NCI-H1105 treated with DMSO at 0.1 percent for 48 hours (cell line): ENCODE data around the gene LRRTM4.
"Not testable (repeated sequence)": the region's sequence is repeated elsewhere in the genome, so short reads cannot be mapped to it uniquely, and the experiment has no call there.

Source experiments
- DNase-seq: peaks from one replicate; lab custom pipeline; 2025; lab: John Stamatoyannopoulos, UW

LRRTM4 gene

GRCh38 chr2:77085561-77085960 is 436.6 kb downstream of the LRRTM4 start:
- no peak for DNase-seq

GRCh38 chr2:77081597-77081996 is 440.6 kb downstream of the LRRTM4 start:
- no peak for DNase-seq

GRCh38 chr2:77064324-77064723 is 457.9 kb downstream of the LRRTM4 start:
- DNase-seq, result no peak

- no peak for DNase-seq
Measured at GRCh38 chr2:77054938-77055337, 467.2 kb downstream of the LRRTM4 start.

- DNase-seq, result no peak
Measured at GRCh38 chr2:77046339-77046738, 475.8 kb downstream of the LRRTM4 start.

- not testable (repeated sequence) for DNase-seq
Measured at GRCh38 chr2:77045456-77045855, 476.7 kb downstream of the LRRTM4 start.

- no peak for DNase-seq
Measured at GRCh38 chr2:77034445-77034844, 487.7 kb downstream of the LRRTM4 start.

GRCh38 chr2:77029237-77029636 is 492.9 kb downstream of the LRRTM4 start:
- not testable (repeated sequence) for DNase-seq

GRCh38 chr2:77028032-77028600 is 494.1 kb downstream of the LRRTM4 start:
- DNase-seq, result no peak

- no peak for DNase-seq
Measured at GRCh38 chr2:77025714-77026113, 496.5 kb downstream of the LRRTM4 start.

- DNase-seq, result no peak
Measured at GRCh38 chr2:77021161-77021560, 501.0 kb downstream of the LRRTM4 start.

- DNase-seq, result no peak
Measured at GRCh38 chr2:77018219-77018618, 504.0 kb downstream of the LRRTM4 start.

GRCh38 chr2:77017355-77017745 is 504.8 kb downstream of the LRRTM4 start:
- no peak for DNase-seq

GRCh38 chr2:77016443-77017354 is 505.5 kb downstream of the LRRTM4 start:
- no peak for DNase-seq

GRCh38 chr2:77013953-77014352 is 508.2 kb downstream of the LRRTM4 start:
- no peak for DNase-seq

GRCh38 chr2:77013457-77013856 is 508.7 kb downstream of the LRRTM4 start:
- DNase-seq, result no peak

GRCh38 chr2:77009307-77009706 is 512.9 kb downstream of the LRRTM4 start:
- no peak for DNase-seq

- DNase-seq, result no peak
Measured at GRCh38 chr2:77008853-77009252, 513.3 kb downstream of the LRRTM4 start.

GRCh38 chr2:77007686-77008085 is 514.5 kb downstream of the LRRTM4 start:
- DNase-seq, result peak; percentile 91

- no peak for DNase-seq
Measured at GRCh38 chr2:77005522-77005921, 516.7 kb downstream of the LRRTM4 start.

- DNase-seq, result no peak
Measured at GRCh38 chr2:77001895-77002294, 520.3 kb downstream of the LRRTM4 start.

- DNase-seq, result no peak
Measured at GRCh38 chr2:76998704-76999103, 523.5 kb downstream of the LRRTM4 start.

GRCh38 chr2:76998152-76998551 is 524.0 kb downstream of the LRRTM4 start:
- DNase-seq, result no peak

GRCh38 chr2:76997296-76997695 is 524.9 kb downstream of the LRRTM4 start:
- no peak for DNase-seq
